Endodermal cell (in vitro differentiated cells): ENCODE measurements around the gene PTPN22. TPM values are rescaled to one million over a fixed set of nuclear protein-coding genes. Genes with fewer than 3 reads are reported as not detected.

Source experiments
- DNase-seq: peaks from one replicate; pipeline ENCODE4 v3.0.0-alpha.2; 2017
- H3K27ac ChIP-seq: 2 replicates; pipeline ENCODE4 v1.5.1; 2013; ENCODE audit warnings: mild to moderate bottlenecking, low read depth, low read length, moderate library complexity
- H3K27me3 ChIP-seq: 2 replicates; pipeline ENCODE4 v1.6.1; 2013; ENCODE audit warnings: mild to moderate bottlenecking, low read length, moderate library complexity; ENCODE audit not compliant: insufficient read depth, control insufficient read depth, poor library complexity, severe bottlenecking
- H3K36me3 ChIP-seq: 2 replicates; pipeline ENCODE4 v1.7.0; 2013; ENCODE audit warnings: mild to moderate bottlenecking, low read length, moderate library complexity; ENCODE audit not compliant: control insufficient read depth, insufficient read depth
- H3K4me1 ChIP-seq: one replicate; pipeline ENCODE4 v1.7.0; 2013; ENCODE audit warnings: low read length; ENCODE audit not compliant: control insufficient read depth, insufficient read depth
- H3K4me3 ChIP-seq: 2 replicates; pipeline ENCODE4 v1.5.1; 2013; ENCODE audit warnings: mild to moderate bottlenecking, low read length, moderate library complexity
- H3K9ac ChIP-seq: 2 replicates; pipeline ENCODE4 v1.6.1; 2013; ENCODE audit warnings: mild to moderate bottlenecking, low read length, moderate library complexity; ENCODE audit not compliant: poor library complexity, severe bottlenecking; ENCODE audit errors: extremely low read depth
- H3K9me3 ChIP-seq: 2 replicates; pipeline ENCODE4 v1.6.1; 2013; ENCODE audit warnings: mild to moderate bottlenecking, low read length, moderate library complexity; ENCODE audit not compliant: control insufficient read depth
- H3K27ac Mint-ChIP-seq: 2 replicates; pipeline ENCODE4 v1.8.0; 2020; ENCODE audit warnings: mixed read lengths
- H3K27me3 Mint-ChIP-seq: 2 replicates; pipeline ENCODE4 v1.8.0; 2021; ENCODE audit warnings: mild to moderate bottlenecking, mixed read lengths; ENCODE audit not compliant: insufficient read depth
- H3K36me3 Mint-ChIP-seq: 2 replicates; pipeline ENCODE4 v1.8.0; 2020; ENCODE audit warnings: low read depth, mixed read lengths
- H3K4me1 Mint-ChIP-seq: 2 replicates; pipeline ENCODE4 v1.8.0; 2020; ENCODE audit warnings: mixed read lengths
- H3K4me3 Mint-ChIP-seq: 2 replicates; pipeline ENCODE4 v1.8.0; 2020; ENCODE audit warnings: mild to moderate bottlenecking, moderate library complexity, mixed read lengths
- H3K9me3 Mint-ChIP-seq: 2 replicates; pipeline ENCODE4 v1.8.0; 2020; ENCODE audit warnings: mild to moderate bottlenecking, mixed read lengths
- CTCF ChIP-seq: fragments of 200-600 bp; sonication (generic); conservative IDR thresholded peaks from 2 replicates; pipeline ENCODE4 v1.5.0; 2021; ENCODE audit warnings: antibody characterized with exemption, mild to moderate bottlenecking
- WGBS, 2 experiments: methylation state at CpG; one replicate each; pipeline versions ENCODE4 v1.1.5 to v1.1.7; 2013; ENCODE audit warnings: missing lambda C conversion rate in 2 of 2, mixed read lengths in 1 of 2; ENCODE audit not compliant: insufficient coverage in 1 of 2, insufficient read length in 1 of 2; 5-methylcytosine and 5-hydroxymethylcytosine counted together
- total RNA-seq, 2 donors: library from RNA; stranded (reverse); fragmentation: NEBNext Ultra II Directional in 1 of 2; extraction: Animal tissue kit (Norgen Biotek cat#: 25700) in 1 of 2; gene quantifications; 2 replicates in 1 of 2; 3 replicates in 1 of 2; pipeline ENCODE4 v1.2.1, GENCODE V29; 2021

The PTPN22 gene
- total RNA-seq, 2 donors from 2014 or later, result not detected

- Mint-ChIP-seq H3K36me3 (no peaks in the 10 kb centered on the region), H3K4me3 (no peak overlapping the region), H3K27ac (no peak overlapping the region), H3K4me1 (peaks cover 4% of the 10 kb centered on the region), H3K27me3 (no peaks in the 10 kb centered on the region), H3K9me3 (no peaks in the 10 kb centered on the region)
- DNase-seq, result no peak
- Histone ChIP-seq H3K27ac (no peak overlapping the region), H3K36me3 (no peaks in the 10 kb centered on the region), H3K9me3 (no peaks in the 10 kb centered on the region), H3K9ac (no peak overlapping the region), H3K4me1 (no peaks in the 10 kb centered on the region), H3K4me3 (no peak overlapping the region), H3K27me3 (no peaks in the 10 kb centered on the region)
- TF ChIP-seq CTCF, result no peak
- 98 to 100% methylated on average over 1 to 3 of the region's 3 CpGs for WGBS, 2 experiments
Measured at GRCh38 chr1:113870778-113871177, 734 bp downstream of the PTPN22 start.

GRCh38 chr1:113868387-113869083 lies 3.0 kb downstream of the PTPN22 start:
- Histone ChIP-seq H3K4me1 (no peaks in the 10 kb centered on the region), H3K4me3 (no peak overlapping the region), H3K9ac (no peak overlapping the region), H3K27ac (no peak overlapping the region), H3K9me3 (no peaks in the 10 kb centered on the region), H3K27me3 (no peaks in the 10 kb centered on the region), H3K36me3 (no peaks in the 10 kb centered on the region)
- no peaks in the 10 kb centered on the region for H3K4me1 Mint-ChIP-seq
- WGBS, 2 experiments, result 81 to 91% methylated on average over 3 to 4 of the region's 4 CpGs
- no peak for TF ChIP-seq CTCF
- no peak overlapping the region for H3K4me3 Mint-ChIP-seq
- no peaks in the 10 kb centered on the region for H3K27me3 Mint-ChIP-seq
- H3K36me3 Mint-ChIP-seq, result no peaks in the 10 kb centered on the region
- H3K9me3 Mint-ChIP-seq, result no peaks in the 10 kb centered on the region
- no peak for DNase-seq
- H3K27ac Mint-ChIP-seq, result no peak overlapping the region

- TF ChIP-seq CTCF, result no peak
- WGBS, 2 experiments, result 96 to 100% methylated on average over 1 to 5 of the region's 5 CpGs
- Histone ChIP-seq H3K27ac (no peak overlapping the region), H3K36me3 (no peaks in the 10 kb centered on the region), H3K27me3 (no peaks in the 10 kb centered on the region), H3K9me3 (no peaks in the 10 kb centered on the region), H3K4me1 (no peaks in the 10 kb centered on the region), H3K4me3 (no peak overlapping the region), H3K9ac (no peak overlapping the region)
- no peak overlapping the region for H3K27ac Mint-ChIP-seq
- no peak overlapping the region for H3K4me3 Mint-ChIP-seq
- no peak for DNase-seq
- H3K36me3 Mint-ChIP-seq, result no peaks in the 10 kb centered on the region
- no peaks in the 10 kb centered on the region for H3K4me1 Mint-ChIP-seq
- H3K9me3 Mint-ChIP-seq, result no peaks in the 10 kb centered on the region
- H3K27me3 Mint-ChIP-seq, result no peaks in the 10 kb centered on the region
Measured at GRCh38 chr1:113861641-113862040, 9.9 kb downstream of the PTPN22 start.
